Adipose tissue (tissue), 3 donors: ENCODE results near the gene MSH6. TPM values are rescaled to one million over a fixed set of nuclear protein-coding genes. Genes with fewer than 3 reads are reported as not detected.

Experiments
- H3K27ac ChIP-seq: one replicate; pipeline ENCODE4 v1.5.1; 2013; ENCODE audit warnings: low read depth, low read length
- WGBS, 3 donors: extraction: QIAGEN DNeasy Blood & Tissue Kit; methylation state at CpG; one replicate each; pipeline ENCODE4 v1.1.7; 2013; 5-methylcytosine and 5-hydroxymethylcytosine counted together
- polyA plus RNA-seq, 3 donors: library from polyadenylated mRNA; stranded (reverse); fragments of 200-250 nt; gene quantifications; one replicate each; pipeline ENCODE4 v1.2.3, GENCODE V29; 2013
- donor health status: healthy with polysubstance abuse.
- donor health status: Bipolar disorder and iron deficiency.
- donor health status: healthy.

Gene MSH6
- polyA plus RNA-seq, 3 donors: 7.6 to 11.9 (median 10.0) TPM

GRCh38 chr2:47778698-47779425 is 4.1 kb upstream of the MSH6 start:
- 87 to 91% (median 89%) methylated on average over 8 of the region's 8 CpGs for WGBS, 3 donors
- H3K27ac ChIP-seq: no peak overlapping the region

DNA sequence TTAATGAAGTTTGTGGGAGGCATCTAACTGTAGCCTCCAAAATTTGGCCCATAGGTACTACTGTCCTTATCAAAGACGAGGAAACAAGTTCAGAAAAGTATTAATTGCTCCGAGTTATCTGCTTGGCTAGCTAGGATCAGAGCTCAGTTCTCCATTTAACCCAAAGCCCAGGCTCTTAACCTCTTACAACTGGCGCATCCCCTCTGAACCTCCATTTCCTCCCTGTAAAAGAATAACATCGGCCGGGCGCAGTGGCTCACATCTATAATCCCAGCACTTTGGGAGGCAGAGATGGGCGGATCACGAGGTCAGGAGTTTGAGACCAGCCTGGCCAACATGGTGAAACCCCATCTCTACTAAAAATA is 3.5 kb upstream of the MSH6 start:
- no peak overlapping the region for H3K27ac ChIP-seq
- WGBS, 3 donors: 84 to 90% (median 87%) methylated on average over 8 of the region's 8 CpGs

DNA sequence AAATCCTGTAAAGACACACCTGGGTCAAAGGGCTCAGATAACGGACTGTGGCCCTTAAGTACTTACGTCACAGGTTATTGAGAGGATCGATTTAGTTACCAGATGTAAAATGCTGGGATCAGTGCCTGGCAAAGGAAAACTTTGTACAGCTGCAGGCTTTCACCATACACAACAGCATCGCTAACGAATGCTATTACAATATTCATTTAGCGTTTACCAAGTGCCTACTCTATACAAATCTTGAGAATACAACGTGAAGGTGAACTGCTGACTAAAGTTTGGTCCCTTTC is 619 bp upstream of the MSH6 start:
- 2 to 4% (median 3%) methylated on average over 7 of the region's 7 CpGs for WGBS, 3 donors
- peak overlapping the region; percentile 5 for H3K27ac ChIP-seq

DNA sequence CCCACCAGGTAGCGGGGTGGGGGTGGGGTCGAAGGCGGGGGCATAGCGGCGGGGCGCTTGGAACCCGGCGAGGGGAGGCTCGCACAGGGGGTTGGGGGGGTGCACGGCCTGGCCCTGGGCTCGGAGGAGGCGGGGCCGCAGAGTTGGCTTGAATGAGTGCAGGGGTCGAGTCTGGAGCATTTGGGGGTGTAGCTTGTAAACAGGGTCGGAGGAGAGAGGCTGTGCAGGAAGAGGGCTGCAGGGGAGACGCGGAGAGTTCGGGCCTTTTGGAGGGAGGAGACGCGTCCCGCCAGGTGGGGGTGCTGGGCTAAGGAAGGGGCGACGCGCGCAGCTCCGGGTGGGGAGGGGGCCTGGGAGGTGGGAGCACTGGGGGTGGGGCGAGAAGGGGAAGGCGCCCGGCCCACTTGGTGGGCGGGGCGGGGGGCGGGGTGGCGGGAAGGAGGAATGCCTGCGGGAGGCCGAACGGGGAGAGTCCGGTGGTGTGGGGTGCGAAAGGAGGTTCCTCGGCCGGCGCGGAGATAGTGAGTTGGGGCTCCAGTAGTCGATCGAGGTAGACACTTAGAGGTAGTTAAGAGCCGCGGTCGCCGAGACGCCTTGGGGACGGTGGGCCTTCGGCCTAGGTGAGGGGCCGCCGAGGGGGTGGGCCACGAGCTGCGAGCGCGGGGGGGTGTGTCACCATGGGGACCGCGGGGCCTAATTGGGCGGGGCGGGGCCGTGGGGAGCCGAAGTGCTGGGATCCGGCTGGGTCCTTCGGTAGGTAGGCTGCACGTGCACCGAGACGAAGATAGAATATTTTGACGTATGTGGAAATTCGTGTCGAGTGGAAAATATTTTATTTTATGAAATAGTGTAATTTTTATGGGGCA is 774 bp downstream of the MSH6 start:
- WGBS, 3 donors: 1% methylated on average over 55 to 69 of the region's 71 CpGs
- H3K27ac ChIP-seq: peak overlapping the region; percentile 21

- no peak overlapping the region for H3K27ac ChIP-seq
- 28 to 48% (median 44%) methylated on average over 28 of the region's 28 CpGs for WGBS, 3 donors
Observed at GRCh38 chr2:47784352-47784851, 1.5 kb downstream of the MSH6 start.

DNA sequence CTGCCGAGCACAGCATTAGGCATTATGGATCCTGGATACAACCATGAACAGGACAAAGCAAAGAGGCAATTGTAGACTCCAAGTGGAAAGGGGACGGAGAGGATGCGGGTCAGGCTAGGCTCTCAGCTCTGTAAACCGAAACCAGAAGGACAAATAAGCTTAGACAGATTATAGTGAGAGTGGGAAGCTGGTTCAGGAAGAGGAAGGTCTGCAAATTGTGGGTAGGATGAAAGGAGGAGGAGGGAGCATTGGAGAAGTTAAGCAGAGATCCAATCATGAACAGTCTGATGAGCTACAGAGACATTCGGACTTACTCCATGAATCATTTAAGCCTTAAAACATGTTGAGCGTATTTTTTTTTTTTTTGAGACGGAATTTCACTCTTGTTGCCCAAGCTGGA is 3.0 kb downstream of the MSH6 start:
- no peak overlapping the region for H3K27ac ChIP-seq
- 56 to 84% (median 66%) methylated on average over 7 of the region's 7 CpGs for WGBS, 3 donors

GRCh38 chr2:47796090-47796697 is 13.2 kb downstream of the MSH6 start:
- H3K27ac ChIP-seq: no peak overlapping the region
- WGBS, 3 donors: 85 to 93% (median 85%) methylated on average over 2 of the region's 2 CpGs

DNA sequence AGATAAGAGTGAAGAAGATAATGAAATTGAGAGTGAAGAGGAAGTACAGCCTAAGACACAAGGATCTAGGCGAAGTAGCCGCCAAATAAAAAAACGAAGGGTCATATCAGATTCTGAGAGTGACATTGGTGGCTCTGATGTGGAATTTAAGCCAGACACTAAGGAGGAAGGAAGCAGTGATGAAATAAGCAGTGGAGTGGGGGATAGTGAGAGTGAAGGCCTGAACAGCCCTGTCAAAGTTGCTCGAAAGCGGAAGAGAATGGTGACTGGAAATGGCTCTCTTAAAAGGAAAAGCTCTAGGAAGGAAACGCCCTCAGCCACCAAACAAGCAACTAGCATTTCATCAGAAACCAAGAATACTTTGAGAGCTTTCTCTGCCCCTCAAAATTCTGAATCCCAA is 15.7 kb downstream of the MSH6 start:
- no peak overlapping the region for H3K27ac ChIP-seq
- 58 to 90% (median 72%) methylated on average over 6 of the region's 6 CpGs for WGBS, 3 donors

GRCh38 chr2:47799031-47799609 is 16.2 kb downstream of the MSH6 start:
- WGBS, 3 donors: 83 to 93% (median 84%) methylated on average over 6 of the region's 6 CpGs
- no peak overlapping the region for H3K27ac ChIP-seq

- H3K27ac ChIP-seq: no peak overlapping the region
- 78 to 100% (median 88%) methylated on average over 3 of the region's 3 CpGs for WGBS, 3 donors
Observed at GRCh38 chr2:47801118-47801517, 18.2 kb downstream of the MSH6 start.

DNA sequence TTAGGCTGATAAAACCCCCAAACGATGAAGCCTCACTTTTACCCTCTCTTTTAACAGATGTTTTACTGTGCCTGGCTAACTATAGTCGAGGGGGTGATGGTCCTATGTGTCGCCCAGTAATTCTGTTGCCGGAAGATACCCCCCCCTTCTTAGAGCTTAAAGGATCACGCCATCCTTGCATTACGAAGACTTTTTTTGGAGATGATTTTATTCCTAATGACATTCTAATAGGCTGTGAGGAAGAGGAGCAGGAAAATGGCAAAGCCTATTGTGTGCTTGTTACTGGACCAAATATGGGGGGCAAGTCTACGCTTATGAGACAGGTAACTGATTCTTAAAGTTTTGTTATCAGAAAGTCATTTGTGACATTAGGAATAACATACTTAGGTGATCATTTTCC is 20.4 kb downstream of the MSH6 start:
- 98 to 99% (median 98%) methylated on average over 7 of the region's 7 CpGs for WGBS, 3 donors
- no peak overlapping the region for H3K27ac ChIP-seq

GRCh38 chr2:47803770-47804169 is 20.8 kb downstream of the MSH6 start:
- H3K27ac ChIP-seq: no peak overlapping the region
- WGBS, 3 donors: 91 to 96% (median 93%) methylated on average over 1 of the region's 1 CpG

- no peak overlapping the region for H3K27ac ChIP-seq
- 60 to 65% (median 62%) methylated on average over 6 of the region's 6 CpGs for WGBS, 3 donors
Observed at GRCh38 chr2:47805850-47806249, 22.9 kb downstream of the MSH6 start.

- WGBS, 3 donors: 73 to 79% (median 74%) methylated on average over 4 of the region's 4 CpGs
- no peak overlapping the region for H3K27ac ChIP-seq
Observed at GRCh38 chr2:47808614-47809013, 25.7 kb downstream of the MSH6 start.

- WGBS, 3 donors: 82 to 91% (median 88%) methylated on average over 2 of the region's 2 CpGs
- H3K27ac ChIP-seq: no peak overlapping the region
Observed at GRCh38 chr2:47809903-47810302, 27.0 kb downstream of the MSH6 start.

DNA sequence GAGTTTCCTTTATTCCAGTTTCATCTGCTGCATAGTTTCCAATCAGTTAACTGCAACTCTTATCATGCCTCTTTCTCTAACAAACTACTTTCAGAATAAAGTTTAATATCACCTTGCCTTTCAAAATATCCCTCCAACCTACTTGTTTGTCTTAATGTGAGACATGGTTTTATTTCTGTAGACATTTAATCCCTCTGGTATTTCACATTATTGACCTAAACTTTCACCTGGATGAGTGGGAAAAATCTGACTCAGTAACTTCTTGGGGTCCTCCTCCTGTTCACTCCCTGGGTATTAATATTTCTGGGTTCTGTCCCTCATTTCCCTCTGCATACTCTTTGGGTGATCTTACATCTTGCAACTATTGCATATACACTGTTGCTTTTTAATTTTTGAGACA is 27.9 kb downstream of the MSH6 start:
- no peak overlapping the region for H3K27ac ChIP-seq

DNA sequence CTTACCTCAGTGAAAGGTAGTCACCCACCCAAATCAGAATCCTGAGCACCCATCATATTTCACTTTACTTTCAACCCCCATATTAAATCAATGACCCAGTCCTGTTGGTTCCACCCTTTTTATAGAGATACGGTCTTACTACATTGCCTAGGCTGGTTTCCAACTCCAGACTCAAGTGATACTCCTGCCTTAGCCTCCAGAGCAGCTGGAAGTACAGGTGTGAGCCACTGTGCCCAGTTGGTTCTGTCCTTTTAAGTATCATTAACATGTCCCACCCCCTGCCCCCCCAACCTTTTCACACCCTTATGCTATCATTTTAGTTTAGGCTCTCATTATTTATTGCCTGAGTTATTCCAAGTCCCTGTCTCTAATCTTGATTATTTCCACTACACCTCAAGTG is 28.7 kb downstream of the MSH6 start:
- 86 to 90% (median 88%) methylated on average over 1 of the region's 1 CpG for WGBS, 3 donors
- H3K27ac ChIP-seq: no peak overlapping the region

DNA sequence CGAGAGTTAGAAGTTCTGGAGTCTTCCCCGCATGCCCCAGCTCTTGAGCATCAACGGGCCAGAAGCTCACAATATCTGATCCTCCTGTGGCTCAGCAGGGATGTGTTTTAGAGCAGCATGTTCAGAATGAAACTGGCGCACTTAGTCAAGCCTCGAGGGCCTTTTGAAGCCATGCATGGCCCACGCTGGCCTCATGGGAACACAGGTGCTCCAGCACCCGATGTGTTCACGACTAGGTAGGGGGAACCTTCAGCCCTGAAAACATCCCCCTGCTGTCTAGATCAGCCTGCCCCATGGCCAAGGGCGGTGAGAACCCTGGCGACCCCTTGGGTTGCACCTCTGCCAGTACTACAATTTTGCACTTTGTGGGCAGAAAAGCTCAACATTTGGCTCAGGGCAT is 32.8 kb downstream of the MSH6 start:
- no peak overlapping the region for H3K27ac ChIP-seq
- 94 to 98% (median 96%) methylated on average over 10 of the region's 10 CpGs for WGBS, 3 donors

DNA sequence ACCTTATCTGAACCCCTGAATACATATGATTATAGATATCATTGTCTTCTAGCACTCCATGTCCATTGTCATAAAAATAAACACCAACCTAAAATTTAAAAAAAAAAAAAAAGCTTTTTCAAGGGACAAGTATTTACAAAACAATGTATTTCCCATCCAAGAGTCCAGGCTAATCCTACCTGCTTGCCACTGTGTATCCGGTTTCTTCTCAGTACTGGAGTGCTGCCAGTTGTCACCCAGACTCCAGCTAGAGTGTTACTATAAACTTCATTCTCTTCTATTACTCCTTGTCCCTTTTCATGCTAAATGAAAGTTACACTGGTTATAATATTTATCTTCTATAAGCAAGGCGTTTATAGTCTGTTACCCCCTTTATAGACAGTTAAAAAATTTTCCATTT is 35.8 kb downstream of the MSH6 start:
- 75 to 80% (median 79%) methylated on average over 2 of the region's 2 CpGs for WGBS, 3 donors
- no peak overlapping the region for H3K27ac ChIP-seq
